Right lobe of liver (tissue), 6 donors: Measurements from ENCODE around the gene TIAL1. TPM values are rescaled to one million over a fixed set of nuclear protein-coding genes. Genes with fewer than 3 reads are reported as not detected.

Experiments
- ATAC-seq, 4 donors: fragments of 200-7000 bp; cut with Tn5 transposase; one replicate each; pipeline ENCODE4 v1.9.1; 2020; ENCODE audit warnings: mild to moderate bottlenecking in 4 of 4, moderate library complexity in 4 of 4
- DNase-seq, 3 donors: peaks; one replicate each; pipeline ENCODE4 v3.0.0-alpha.2; 2020
- H3K27ac ChIP-seq, 3 donors: fragments of 200-600 bp; one replicate each; pipeline ENCODE4 v1.8.0; 2022
- H3K27me3 ChIP-seq, 2 donors: fragments of 200-600 bp; one replicate each; pipeline ENCODE4 v1.8.0; 2022
- H3K36me3 ChIP-seq, 4 donors: fragments of 200-600 bp; sonication (generic) in 1 of 4; one replicate each; pipeline versions ENCODE4 v1.5.1 to v1.8.0; 2017 to 2022; ENCODE audit warnings: control low read depth in 1 of 4
- H3K4me1 ChIP-seq, 4 donors: fragments of 200-600 bp; sonication (generic) in 1 of 4; one replicate each; pipeline versions ENCODE4 v1.5.1 to v1.8.0; 2017 to 2022; ENCODE audit warnings: control low read depth in 1 of 4
- H3K4me3 ChIP-seq, 3 donors: fragments of 200-600 bp; one replicate each; pipeline ENCODE4 v1.8.0; 2022
- H3K9me3 ChIP-seq, 4 donors: fragments of 200-600 bp; sonication (generic) in 1 of 4; one replicate each; pipeline versions ENCODE4 v1.5.1 to v1.8.0; 2017 to 2022; ENCODE audit warnings: control low read depth in 1 of 4
- POLR2A ChIP-seq: fragments of 450-650 bp; IDR thresholded peaks from one replicate; pipeline ENCODE4 v1.6.1; 2017; ENCODE audit warnings: antibody characterized with exemption, mild to moderate bottlenecking
- WGBS: methylation state at CpG from one replicate; pipeline ENCODE4 v1.1.6; 2018; ENCODE audit warnings: low coverage, low lambda C conversion rate; ENCODE audit not compliant: insufficient coverage; ENCODE audit errors: missing lambda C conversion rate; 5-methylcytosine and 5-hydroxymethylcytosine counted together
- intact Hi-C, 2 donors: fragments of 100-400 bp; cut with DNase I; formaldehyde crosslinking; loops; one replicate each; pipeline versions ENCODE4 v1.11.2 to v1.14.1; 2022
- total RNA-seq, 6 experiments: library from RNA; depleted of rRNA in 2 of 6; stranded (reverse); fragments of >200 nt in 2 of 6; fragmentation: NEBNext Ultra II Directional in 3 of 6; extraction: Animal tissue kit (Norgen Biotek cat#: 25700) in 3 of 6; gene quantifications; one replicate each; pipeline versions ENCODE4 v1.1.0 to v1.2.4, GENCODE V29; 2016 to 2023
- TF ChIP-seq, protein P1 (sequence below), 4 donors: fragments of 200-600 bp in 3 of 4; fragments of 450-650 bp in 1 of 4; IDR thresholded peaks; one replicate each; pipeline versions ENCODE4 v1.5.1 to v1.8.0; 2016 to 2022; ENCODE audit warnings: antibody characterized with exemption in 4 of 4, mild to moderate bottlenecking in 2 of 4
- donor health status: DM: no; HTN: yes; CAD: no.
- donor health status: DM: no; HTN: no; CAD: no.
- donor health status: DM: no; HTN: no; CAD: no.
- donor health status: DM: no; HTN: yes; CAD: no.
- donor health status: DM: no; HTN: yes; CAD: no.

TIAL1 gene
- total RNA-seq, 6 experiments from 2014 or later, result 37.2 to 52.2 (median 46.3) TPM

DNA sequence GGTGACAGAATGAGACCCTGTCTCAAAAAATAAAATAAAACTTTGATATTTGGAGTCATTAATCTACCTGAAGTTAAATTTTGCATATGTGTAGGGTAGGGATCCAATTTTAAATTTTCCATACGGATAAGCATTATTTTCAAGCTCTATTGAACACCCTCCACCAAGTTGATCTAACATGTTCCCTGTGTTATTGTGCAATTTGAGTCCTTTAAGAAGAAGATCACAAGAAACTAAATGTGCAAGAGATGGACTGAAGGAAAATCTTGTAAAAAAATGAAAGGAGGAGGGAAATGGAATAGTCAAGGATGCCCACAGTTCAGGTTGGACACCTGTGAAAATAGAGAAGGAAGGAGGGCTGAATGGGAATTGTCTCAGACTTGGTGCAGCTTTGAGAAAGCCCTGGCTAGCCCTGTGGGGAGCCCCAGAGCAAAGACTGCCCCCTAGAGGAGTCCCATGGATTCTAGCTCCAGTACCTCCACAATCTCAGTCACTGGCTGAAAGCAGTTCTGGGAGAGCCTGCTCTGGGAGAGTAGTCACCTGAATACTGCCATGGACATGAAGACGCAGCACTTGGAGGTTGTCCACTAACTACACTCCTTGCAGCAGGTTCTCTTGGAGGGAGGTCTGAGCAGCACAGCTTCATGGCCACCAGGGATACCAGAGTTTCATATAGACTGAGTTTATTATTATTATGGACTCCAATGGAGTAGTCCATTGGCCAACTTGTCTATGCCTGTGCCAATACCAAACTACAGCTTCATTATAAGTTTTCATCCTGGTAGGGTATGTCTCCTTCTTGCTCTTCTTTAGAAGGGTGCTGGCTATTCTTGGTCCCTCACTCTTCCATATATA lies 5.7 kb upstream of the TIAL1 start:
- Histone ChIP-seq H3K27me3 (no peaks in the 10 kb centered on the region), H3K27ac (no peak overlapping the region), H3K9me3 (no peaks in the 10 kb centered on the region), H3K4me3 (no peak overlapping the region), H3K36me3 (no peaks in the 10 kb centered on the region), H3K4me1 (peaks cover 0 to 2% (median under 1%) of the 10 kb centered on the region in 4 donors)
- TF ChIP-seq, protein P1, sequence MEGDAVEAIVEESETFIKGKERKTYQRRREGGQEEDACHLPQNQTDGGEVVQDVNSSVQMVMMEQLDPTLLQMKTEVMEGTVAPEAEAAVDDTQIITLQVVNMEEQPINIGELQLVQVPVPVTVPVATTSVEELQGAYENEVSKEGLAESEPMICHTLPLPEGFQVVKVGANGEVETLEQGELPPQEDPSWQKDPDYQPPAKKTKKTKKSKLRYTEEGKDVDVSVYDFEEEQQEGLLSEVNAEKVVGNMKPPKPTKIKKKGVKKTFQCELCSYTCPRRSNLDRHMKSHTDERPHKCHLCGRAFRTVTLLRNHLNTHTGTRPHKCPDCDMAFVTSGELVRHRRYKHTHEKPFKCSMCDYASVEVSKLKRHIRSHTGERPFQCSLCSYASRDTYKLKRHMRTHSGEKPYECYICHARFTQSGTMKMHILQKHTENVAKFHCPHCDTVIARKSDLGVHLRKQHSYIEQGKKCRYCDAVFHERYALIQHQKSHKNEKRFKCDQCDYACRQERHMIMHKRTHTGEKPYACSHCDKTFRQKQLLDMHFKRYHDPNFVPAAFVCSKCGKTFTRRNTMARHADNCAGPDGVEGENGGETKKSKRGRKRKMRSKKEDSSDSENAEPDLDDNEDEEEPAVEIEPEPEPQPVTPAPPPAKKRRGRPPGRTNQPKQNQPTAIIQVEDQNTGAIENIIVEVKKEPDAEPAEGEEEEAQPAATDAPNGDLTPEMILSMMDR (IDR thresholded peaks at IDR 0.05), result peak; percentile 27 to 64 (median 48)
- TF ChIP-seq POLR2A, result no peak
- DNase-seq (no peak), ATAC-seq (peak; percentile 85 to 88 (median 86))
- intact Hi-C loops, result no loop called here
- WGBS, result 54% methylated on average over 2 of the region's 2 CpGs

DNA sequence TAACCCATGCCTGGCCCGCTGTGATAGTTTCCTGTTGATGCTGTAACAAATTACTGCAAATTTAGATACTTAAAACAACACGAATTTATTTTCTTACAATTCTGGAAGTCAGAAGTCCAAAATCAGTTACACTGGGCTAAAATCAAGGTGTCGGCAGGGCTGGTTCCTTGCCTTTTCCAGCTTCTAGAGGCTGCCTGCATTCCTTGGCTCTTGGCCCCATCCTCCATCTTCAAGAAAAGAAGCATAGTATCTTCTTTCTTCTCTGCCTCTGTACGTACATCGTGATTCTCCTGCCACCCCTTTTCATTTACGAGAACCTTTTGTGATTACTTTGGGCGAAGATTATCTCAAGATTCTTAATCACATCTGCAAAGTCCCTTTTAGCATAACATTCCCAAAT lies 1.6 kb upstream of the TIAL1 start:
- no peak for TF ChIP-seq POLR2A
- TF ChIP-seq, protein P1 (IDR thresholded peaks at IDR 0.05), result no peak
- intact Hi-C loops, result no loop called here
- WGBS, result 97% methylated on average over 7 of the region's 7 CpGs

DNA sequence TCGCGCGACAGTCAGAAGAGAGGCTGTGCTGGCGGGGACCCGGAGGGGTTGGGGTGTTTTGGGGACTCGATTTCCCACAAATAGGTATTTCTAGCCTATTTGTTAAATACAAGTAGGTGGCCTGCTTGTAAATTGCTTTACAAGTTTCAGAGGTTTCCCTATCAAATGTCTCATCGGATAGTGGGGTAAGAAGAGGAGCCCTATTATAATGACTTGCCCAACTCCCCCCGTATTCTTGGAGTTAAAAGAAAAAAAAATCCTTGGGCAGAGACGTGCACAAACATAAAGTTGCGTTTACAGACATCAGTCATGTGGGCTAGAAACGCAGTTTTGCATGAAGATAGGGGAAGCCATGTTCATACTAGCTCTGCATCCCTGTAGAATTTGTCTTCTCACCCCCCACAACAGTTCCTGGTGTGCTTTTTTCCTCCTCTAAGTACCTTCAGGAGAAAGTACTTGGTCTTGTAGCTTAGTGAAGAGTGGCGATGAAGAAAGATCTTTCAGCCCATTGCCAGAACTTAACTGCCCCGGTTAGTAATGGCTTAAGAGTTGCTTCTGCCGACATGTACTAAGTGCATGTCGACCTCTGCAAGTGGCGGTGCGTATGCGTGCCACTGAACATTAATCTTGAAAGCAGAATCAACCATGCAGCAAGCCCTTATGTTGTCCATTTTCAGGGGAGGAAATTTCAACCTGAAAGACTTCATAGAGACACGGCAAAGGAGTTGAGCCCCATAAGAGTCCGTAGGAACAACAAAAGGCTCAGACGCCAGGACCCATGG lies 832 bp upstream of the TIAL1 start:
- Histone ChIP-seq H3K36me3 (peaks cover 0 to 3% (median 0%) of the 10 kb centered on the region in 4 donors), H3K27ac (peak overlapping the region in 2 of 3 donors; percentile 97 to 98), H3K27me3 (no peaks in the 10 kb centered on the region), H3K4me3 (peak overlapping the region in 2 of 3 donors; percentile 78 to 79), H3K4me1 (peaks cover 0 to 34% (median 7%) of the 10 kb centered on the region in 4 donors), H3K9me3 (no peaks in the 10 kb centered on the region)
- no peak for ATAC-seq
- intact Hi-C loops, result no loop called here
- 42% methylated on average over 19 of the region's 21 CpGs for WGBS
- TF ChIP-seq, protein P1 (IDR thresholded peaks at IDR 0.05), result no peak
- TF ChIP-seq POLR2A, result no peak
- no peak for DNase-seq

More for the DNA sequence above, 1.6 kb upstream of the TIAL1 start:
- H3K27ac ChIP-seq, result no peak overlapping the region
- H3K27me3 ChIP-seq, result no peaks in the 10 kb centered on the region
- no peak overlapping the region for H3K4me3 ChIP-seq
- H3K4me1 ChIP-seq, result peaks cover 0 to 26% (median 4%) of the 10 kb centered on the region in 4 donors
- H3K36me3 ChIP-seq, result peaks cover 0 to 3% (median 0%) of the 10 kb centered on the region in 4 donors
- H3K9me3 ChIP-seq, result no peaks in the 10 kb centered on the region
- no peak for ATAC-seq
- no peak for DNase-seq

DNA sequence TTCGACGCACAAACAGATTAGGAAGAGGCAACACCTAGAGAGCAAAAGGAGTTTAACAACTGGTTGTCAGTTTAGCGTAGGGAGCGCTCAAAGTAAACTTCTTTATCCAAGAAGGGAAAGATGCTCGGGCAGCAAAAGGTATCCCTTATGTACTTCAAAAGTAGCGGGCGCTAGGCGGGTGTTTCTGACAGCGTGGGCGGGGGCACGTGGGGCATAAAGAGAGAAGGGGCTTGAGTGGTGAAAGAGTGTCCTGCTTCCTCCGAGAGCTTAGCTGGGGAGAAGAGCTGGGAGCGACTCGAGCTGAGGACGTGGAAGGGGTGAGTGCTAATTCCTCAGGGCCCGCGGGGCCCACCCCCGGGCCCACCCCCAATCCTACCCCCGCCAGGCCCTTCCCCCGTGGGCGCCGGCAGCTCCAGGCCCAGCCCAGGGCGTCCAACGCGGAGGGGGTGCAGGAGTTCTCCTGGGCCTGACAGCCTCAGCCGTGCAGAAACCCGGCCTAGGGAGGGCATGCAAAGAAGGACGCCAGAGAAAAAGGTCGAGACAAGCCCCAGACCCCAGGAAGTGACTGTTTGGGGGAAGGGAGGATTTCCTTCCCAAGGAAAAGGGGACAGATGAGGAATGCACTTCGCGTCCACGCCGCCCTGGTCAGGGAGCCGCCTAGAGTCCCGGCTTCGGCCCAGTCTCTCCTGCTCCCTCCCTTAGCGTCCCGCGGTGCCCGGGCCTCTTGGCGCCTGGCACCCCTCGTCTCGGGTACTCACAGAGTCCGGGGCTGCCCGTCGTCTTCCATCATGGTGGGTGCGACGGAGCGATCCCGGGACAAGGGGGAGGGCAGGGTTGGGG lies 868 bp downstream of the TIAL1 start:
- intact Hi-C loops, result no loop called here
- no peaks in the 10 kb centered on the region for H3K27me3 ChIP-seq
- 0% methylated on average over 21 of the region's 50 CpGs for WGBS
- H3K36me3 ChIP-seq, result peaks cover 0 to 3% (median 0%) of the 10 kb centered on the region in 4 donors
- ATAC-seq, result peak; percentile 37 to 43 (median 40)
- H3K9me3 ChIP-seq, result no peaks in the 10 kb centered on the region
- TF ChIP-seq POLR2A, result no peak
- TF ChIP-seq, protein P1 (IDR thresholded peaks at IDR 0.05), result no peak
- peak; percentile 60 to 72 (median 64) for DNase-seq
- H3K4me3 ChIP-seq, result peak overlapping the region; percentile 74 to 79 (median 78)
- H3K4me1 ChIP-seq, result peaks cover 0 to 46% (median 11%) of the 10 kb centered on the region in 4 donors
- H3K27ac ChIP-seq, result peak overlapping the region; percentile 97 to 98 (median 98)
